Testis (tissue), 3 donors: ENCODE measurements around the gene ITPR2. TPM values are rescaled to one million over a fixed set of nuclear protein-coding genes. Genes with fewer than 3 reads are reported as not detected.
"Not testable (repeated sequence)": the region's sequence is repeated elsewhere in the genome, so short reads cannot be mapped to it uniquely, and the experiment has no call there.

Experiments used
- DNase-seq: peaks from one replicate; pipeline ENCODE4 v3.0.0-alpha.2; 2019
- H3K27ac ChIP-seq, 2 donors: fragments of 200-600 bp; sonication (generic); one replicate each; pipeline ENCODE4 v1.5.1; 2019
- H3K27me3 ChIP-seq: fragments of 200-600 bp; sonication (generic); one replicate; pipeline ENCODE4 v1.5.1; 2019
- H3K36me3 ChIP-seq: fragments of 200-600 bp; sonication (generic); one replicate; pipeline ENCODE4 v1.5.1; 2017; ENCODE audit warnings: low read depth; ENCODE audit errors: missing control alignments
- H3K4me1 ChIP-seq: fragments of 200-600 bp; sonication (generic); one replicate; pipeline ENCODE4 v1.5.1; 2019
- H3K4me3 ChIP-seq, 2 donors: fragments of 200-600 bp; sonication (generic); one replicate each; pipeline ENCODE4 v1.5.1; 2017 to 2019
- H3K9me3 ChIP-seq: fragments of 200-600 bp; sonication (generic); one replicate; pipeline ENCODE4 v1.5.1; 2017
- CTCF ChIP-seq, 3 experiments: fragments of 450-650 bp in 2 of 3; fragments of 200-600 bp in 1 of 3; sonication (generic) in 1 of 3; IDR thresholded peaks; one replicate each; pipeline ENCODE4 v1.5.1; 2016 to 2019; ENCODE audit warnings: antibody characterized with exemption in 3 of 3, mild to moderate bottlenecking in 2 of 3, moderate library complexity in 1 of 3
- POLR2A ChIP-seq: fragments of 450-650 bp; IDR thresholded peaks from one replicate; pipeline ENCODE4 v1.6.1; 2017; ENCODE audit warnings: antibody characterized with exemption, mild to moderate bottlenecking, moderate library complexity
- whole genome bisulfite sequencing, 2 donors: methylation state at CpG; one replicate each; pipeline ENCODE4 v1.1.5; 2018; 5-methylcytosine and 5-hydroxymethylcytosine counted together
- intact Hi-C: fragments of 100-400 bp; cut with DNase I; formaldehyde crosslinking; loops from one replicate; pipeline ENCODE4 v1.15.1; 2023; ENCODE audit warnings: low total_unique reads
- polyA plus RNA-seq: library from polyadenylated mRNA; stranded (reverse); fragments of 350-450 nt; fragmentation: Illumina TruSeq; extraction: RNeasy Lipid Tissue Mini Kit (QIAGEN cat#74804); gene quantifications from one replicate; pipeline ENCODE4 v1.2.3, GENCODE V29; 2014; ENCODE audit warnings: low read depth, low replicate concordance; ENCODE audit not compliant: insufficient read depth
- total RNA-seq, 2 donors: library from RNA; depleted of rRNA; stranded (reverse); fragments of >200 nt; gene quantifications; one replicate each; pipeline ENCODE4 v1.2.3, GENCODE V29; 2016

The ITPR2 gene
- total and polyA plus RNA-seq, 3 donors from 2014 or later, result 4.9 to 60.6 (median 56.9) TPM

- intact Hi-C loops, result no loop called here
- Histone ChIP-seq H3K9me3 (no peaks in the 10 kb centered on the region), H3K4me1 (no peaks in the 10 kb centered on the region), H3K27ac (no peak overlapping the region), H3K4me3 (no peak overlapping the region), H3K27me3 (no peaks in the 10 kb centered on the region), H3K36me3 (no peaks in the 10 kb centered on the region)
- whole genome bisulfite sequencing, 2 donors, result 76 to 92% methylated on average over 1 of the region's 1 CpG
- no peak for DNase-seq
- no peak for TF ChIP-seq POLR2A
- no peak for TF ChIP-seq CTCF (IDR thresholded peaks at IDR 0.05)
These were observed 97.8 kb downstream of the ITPR2 start for GRCh38 chr12:26735249-26735639.

- intact Hi-C loops, result no loop called here
- no peaks in the 10 kb centered on the region for H3K9me3 ChIP-seq
- no peaks in the 10 kb centered on the region for H3K36me3 ChIP-seq
- H3K4me1 ChIP-seq, result no peaks in the 10 kb centered on the region
- no peak for DNase-seq
- no peaks in the 10 kb centered on the region for H3K27me3 ChIP-seq
- WGBS, 2 donors, result 82 to 88% methylated on average over 8 of the region's 8 CpGs
- no peak for TF ChIP-seq CTCF (IDR thresholded peaks at IDR 0.05)
- no peak overlapping the region for H3K4me3 ChIP-seq
- no peak overlapping the region for H3K27ac ChIP-seq
These were observed 98.3 kb downstream of the ITPR2 start for GRCh38 chr12:26734510-26735248.

- intact Hi-C loops, result no loop called here
- H3K4me1 ChIP-seq, result no peaks in the 10 kb centered on the region
- WGBS, 2 donors, result 70 to 83% methylated on average over 6 of the region's 6 CpGs
- no peaks in the 10 kb centered on the region for H3K36me3 ChIP-seq
- DNase-seq, result no peak
- no peaks in the 10 kb centered on the region for H3K9me3 ChIP-seq
- H3K27me3 ChIP-seq, result no peaks in the 10 kb centered on the region
- no peak overlapping the region for H3K27ac ChIP-seq
- no peak overlapping the region for H3K4me3 ChIP-seq
- no peak for TF ChIP-seq POLR2A
These were observed 100.7 kb downstream of the ITPR2 start for GRCh38 chr12:26732005-26732908.

- DNase-seq, result no peak
- Histone ChIP-seq H3K4me3 (no peak overlapping the region), H3K4me1 (no peaks in the 10 kb centered on the region), H3K27me3 (no peaks in the 10 kb centered on the region), H3K36me3 (no peaks in the 10 kb centered on the region), H3K9me3 (no peaks in the 10 kb centered on the region), H3K27ac (no peak overlapping the region)
- intact Hi-C loops, result no loop called here
- 82 to 84% methylated on average over 7 of the region's 7 CpGs for WGBS, 2 donors
- TF ChIP-seq CTCF (IDR thresholded peaks at IDR 0.05) (no peak), POLR2A (no peak)
These were observed 102.3 kb downstream of the ITPR2 start for GRCh38 chr12:26730481-26731350.

GRCh38 chr12:26729137-26729671, 103.8 kb downstream of the ITPR2 start:
- H3K9me3 ChIP-seq, H3K36me3 ChIP-seq, H3K4me1 ChIP-seq, DNase-seq, H3K4me3 ChIP-seq, intact Hi-C loops, H3K27me3 ChIP-seq, H3K27ac ChIP-seq: not testable (repeated sequence)
- 86 to 88% methylated on average over 1 of the region's 1 CpG for WGBS, 2 donors
